GM12865 (cell line): ENCODE results near the gene IL4I1.

ENCODE experiments used
- DNase-seq: peaks from one replicate; pipeline ENCODE4 v3.0.0; 2010; ENCODE audit warnings: low read depth
- H3K4me3 ChIP-seq: 2 replicates; pipeline ENCODE4 v1.5.1; 2011; ENCODE audit warnings: mild to moderate bottlenecking, low read depth, low read length, control low read depth
- TF ChIP-seq, protein P1 (sequence below): IDR thresholded peaks from 2 replicates; pipeline ENCODE4 v1.5.1; 2011; ENCODE audit warnings: low read length, control low read depth, low read depth, inconsistent platforms; ENCODE audit not compliant: insufficient read depth; ENCODE audit errors: missing control alignments

IL4I1 gene

DNA sequence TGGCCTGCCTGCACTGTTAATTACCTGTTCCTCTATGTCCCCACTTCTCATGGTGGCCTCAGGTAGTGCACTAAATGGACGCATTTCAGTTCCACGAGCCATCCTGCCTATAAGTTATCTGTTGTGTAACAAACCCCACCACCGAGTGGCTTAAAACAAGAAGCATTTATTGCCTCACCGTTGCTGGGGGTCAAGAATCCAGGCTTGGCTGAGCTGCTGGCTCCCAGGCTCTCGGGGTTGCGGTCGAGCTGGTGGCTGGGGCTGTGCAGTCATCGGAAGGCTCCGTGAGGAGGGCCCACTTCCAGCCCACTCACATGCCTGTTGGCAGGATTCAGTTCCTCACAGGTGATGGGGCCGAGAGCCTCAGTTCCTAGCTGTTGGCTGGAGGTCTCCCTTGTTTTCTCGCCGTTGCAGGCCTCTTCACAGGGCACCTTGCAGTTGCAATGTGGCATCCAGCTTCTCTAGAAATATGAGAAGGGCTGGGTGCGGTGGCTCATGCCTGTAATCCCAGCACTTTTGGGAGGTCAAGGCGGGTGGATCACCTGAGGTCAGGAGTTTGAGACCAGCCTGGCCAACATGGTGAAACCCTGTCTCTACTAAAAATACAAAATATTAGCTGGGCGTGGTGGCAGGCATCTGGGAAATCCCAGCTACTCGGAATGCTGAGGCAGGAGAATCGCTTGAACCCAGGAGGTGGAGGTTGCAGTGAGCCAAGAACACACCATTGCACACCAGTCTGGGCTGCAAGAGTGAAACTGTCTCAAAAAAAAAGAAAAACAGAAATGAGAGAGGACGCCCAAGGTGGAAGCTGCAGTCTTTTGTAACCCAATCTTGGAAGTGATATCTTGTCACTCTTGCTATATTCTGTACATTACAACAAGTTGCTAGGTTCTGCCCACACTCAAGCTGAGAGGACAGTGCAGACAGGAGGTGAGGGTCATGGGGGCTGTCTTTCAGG, 52.3 kb downstream of the IL4I1 start:
- H3K4me3 ChIP-seq, result no peak overlapping the region
- no peak for DNase-seq
- TF ChIP-seq, protein P1, sequence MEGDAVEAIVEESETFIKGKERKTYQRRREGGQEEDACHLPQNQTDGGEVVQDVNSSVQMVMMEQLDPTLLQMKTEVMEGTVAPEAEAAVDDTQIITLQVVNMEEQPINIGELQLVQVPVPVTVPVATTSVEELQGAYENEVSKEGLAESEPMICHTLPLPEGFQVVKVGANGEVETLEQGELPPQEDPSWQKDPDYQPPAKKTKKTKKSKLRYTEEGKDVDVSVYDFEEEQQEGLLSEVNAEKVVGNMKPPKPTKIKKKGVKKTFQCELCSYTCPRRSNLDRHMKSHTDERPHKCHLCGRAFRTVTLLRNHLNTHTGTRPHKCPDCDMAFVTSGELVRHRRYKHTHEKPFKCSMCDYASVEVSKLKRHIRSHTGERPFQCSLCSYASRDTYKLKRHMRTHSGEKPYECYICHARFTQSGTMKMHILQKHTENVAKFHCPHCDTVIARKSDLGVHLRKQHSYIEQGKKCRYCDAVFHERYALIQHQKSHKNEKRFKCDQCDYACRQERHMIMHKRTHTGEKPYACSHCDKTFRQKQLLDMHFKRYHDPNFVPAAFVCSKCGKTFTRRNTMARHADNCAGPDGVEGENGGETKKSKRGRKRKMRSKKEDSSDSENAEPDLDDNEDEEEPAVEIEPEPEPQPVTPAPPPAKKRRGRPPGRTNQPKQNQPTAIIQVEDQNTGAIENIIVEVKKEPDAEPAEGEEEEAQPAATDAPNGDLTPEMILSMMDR, result no peak

DNA sequence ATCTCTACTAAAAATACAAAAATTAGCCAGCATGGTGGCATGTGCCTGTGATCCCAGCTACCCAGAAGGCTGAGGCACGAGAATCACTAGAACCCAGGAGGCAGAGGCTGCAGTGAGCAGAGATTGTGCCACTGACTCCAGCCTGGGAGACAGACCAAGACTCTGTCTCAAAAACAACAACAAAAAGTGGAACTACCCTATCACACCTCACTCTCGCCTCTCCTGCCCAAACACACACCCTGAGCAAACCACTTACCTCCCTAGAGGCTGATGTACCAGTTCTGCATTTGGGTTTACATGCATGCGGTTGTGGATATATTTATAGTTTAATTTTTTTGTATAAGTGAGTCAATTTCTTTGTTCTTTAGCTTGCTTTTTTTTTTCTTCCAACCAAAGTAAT, 53.4 kb downstream of the IL4I1 start:
- TF ChIP-seq, protein P1, result no peak
- no peak overlapping the region for H3K4me3 ChIP-seq
- DNase-seq, result peak; percentile 68

DNA sequence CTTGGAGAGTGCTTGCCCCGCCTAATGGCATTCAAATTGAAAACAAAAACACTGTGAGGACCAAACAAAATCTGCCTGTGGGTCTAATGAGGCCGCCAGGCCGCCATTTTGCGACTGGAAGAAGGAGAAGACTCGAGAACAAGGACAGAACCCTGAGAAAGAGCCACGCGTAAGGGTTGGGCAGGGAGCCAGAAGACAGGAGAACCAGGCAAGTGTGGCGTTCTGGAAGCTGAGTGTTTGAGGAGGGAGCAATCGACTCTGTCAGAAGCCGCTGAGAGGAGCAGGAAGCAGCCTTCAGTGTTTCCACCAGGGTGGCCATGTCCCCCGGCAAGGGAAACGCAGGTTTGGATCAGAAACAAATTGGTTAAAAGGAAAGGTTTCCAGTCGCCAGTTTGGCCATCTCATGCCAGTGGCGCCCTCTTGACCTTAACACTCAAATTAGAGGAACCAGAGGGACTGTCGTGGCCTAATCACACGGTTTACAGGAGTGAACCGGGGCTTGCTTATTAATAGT, 55.9 kb downstream of the IL4I1 start:
- TF ChIP-seq, protein P1, result no peak
- H3K4me3 ChIP-seq, result no peak overlapping the region
- no peak for DNase-seq

- no peak overlapping the region for H3K4me3 ChIP-seq
- TF ChIP-seq, protein P1, result no peak
- DNase-seq, result no peak
Observed at GRCh38 chr19:49840321-49840720, 56.4 kb downstream of the IL4I1 start.

GRCh38 chr19:49839713-49840112, 57.0 kb downstream of the IL4I1 start:
- DNase-seq, result no peak
- no peak overlapping the region for H3K4me3 ChIP-seq
- TF ChIP-seq, protein P1, result no peak
